ENCODE measurements around the gene SYT6. TPM values are rescaled to one million over a fixed set of nuclear protein-coding genes. Genes with fewer than 3 reads are reported as not detected.

Gene SYT6, protein sequence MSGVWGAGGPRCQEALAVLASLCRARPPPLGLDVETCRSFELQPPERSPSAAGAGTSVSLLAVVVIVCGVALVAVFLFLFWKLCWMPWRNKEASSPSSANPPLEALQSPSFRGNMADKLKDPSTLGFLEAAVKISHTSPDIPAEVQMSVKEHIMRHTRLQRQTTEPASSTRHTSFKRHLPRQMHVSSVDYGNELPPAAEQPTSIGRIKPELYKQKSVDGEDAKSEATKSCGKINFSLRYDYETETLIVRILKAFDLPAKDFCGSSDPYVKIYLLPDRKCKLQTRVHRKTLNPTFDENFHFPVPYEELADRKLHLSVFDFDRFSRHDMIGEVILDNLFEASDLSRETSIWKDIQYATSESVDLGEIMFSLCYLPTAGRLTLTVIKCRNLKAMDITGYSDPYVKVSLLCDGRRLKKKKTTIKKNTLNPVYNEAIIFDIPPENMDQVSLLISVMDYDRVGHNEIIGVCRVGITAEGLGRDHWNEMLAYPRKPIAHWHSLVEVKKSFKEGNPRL
- 0.04 and 0.08 TPM in 2 replicates for total RNA-seq (2014; rRNA removed; shearing (Covaris generic))

DNA sequence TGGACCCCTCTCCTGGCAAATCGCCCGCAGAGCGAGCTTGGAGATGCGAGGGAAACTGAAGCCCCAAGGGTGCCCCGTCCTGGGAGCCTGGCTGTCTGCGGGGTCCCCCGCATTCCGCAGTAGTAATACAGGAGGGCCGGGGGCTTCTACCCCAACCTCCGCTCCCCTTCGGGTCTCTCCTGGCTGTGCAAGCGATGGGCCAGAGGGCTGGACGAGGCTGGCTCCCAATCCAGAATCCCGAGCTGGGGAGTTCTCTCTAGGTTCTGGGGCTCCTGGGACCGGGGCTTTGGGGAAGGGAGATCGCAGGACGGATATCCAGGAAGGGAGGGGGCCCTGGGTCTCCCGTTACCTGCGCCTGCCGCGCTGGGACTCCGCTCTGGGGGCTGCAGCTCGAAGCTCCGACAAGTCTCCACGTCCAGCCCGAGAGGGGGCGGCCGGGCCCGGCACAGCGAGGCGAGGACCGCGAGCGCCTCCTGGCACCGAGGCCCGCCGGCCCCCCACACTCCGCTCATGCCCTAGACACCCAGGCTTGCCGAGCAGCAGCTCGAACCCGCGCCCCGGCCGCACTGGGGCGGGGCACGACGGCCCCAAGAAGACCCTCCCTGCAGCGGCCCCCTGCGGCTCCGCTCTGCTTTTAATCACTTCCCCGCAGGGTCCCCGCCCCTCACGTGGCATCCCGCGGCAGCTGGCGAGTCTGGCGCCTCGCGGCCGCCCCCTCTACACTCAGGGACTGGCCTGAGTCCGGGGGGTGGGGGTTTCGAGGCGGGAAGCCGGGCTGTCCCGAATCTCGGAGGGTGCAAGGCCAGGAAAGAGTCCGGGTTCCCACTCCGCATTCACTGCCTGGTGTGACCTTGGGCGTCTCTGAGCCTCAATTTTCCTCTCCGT lies at the start of gene SYT6:
Gene SYT6, minus strand, starts transcription at position 609 of the 885 bp plus-strand sequence. Its CDS starts 97 bp downstream, at position 512.
- Histone ChIP-seq H3K9me3 (replicated peaks) (no peaks in the 10 kb centered on the region), H3K27ac (no peak within 1 kb of the TSS), H3K4me3 (no peak within 1 kb of the TSS)

DNA sequence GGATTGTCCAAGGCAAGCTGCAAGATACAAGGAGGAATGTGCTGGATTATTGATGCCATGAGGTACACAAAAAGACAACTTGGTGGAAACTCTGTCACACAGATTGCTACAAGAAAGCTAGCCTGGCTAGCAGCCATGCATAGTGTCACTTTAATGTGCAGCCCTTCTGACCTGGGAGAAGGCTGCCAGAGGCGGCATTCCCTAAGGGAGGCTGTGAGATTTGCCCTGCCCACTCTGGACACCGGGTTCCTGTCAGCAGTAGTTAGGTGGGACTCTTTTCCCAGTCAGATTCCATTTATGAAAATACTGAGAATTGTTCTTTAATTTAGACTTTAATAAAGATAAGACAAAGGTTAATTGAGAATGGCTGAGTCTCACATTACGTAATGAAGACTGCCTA lies 47.8 kb upstream of the SYT6 start:
- H3K4me3 ChIP-seq: no peak overlapping the region
- no peak for DNase-seq
- H3K27ac ChIP-seq: no peak overlapping the region
- H3K27me3 ChIP-seq: no peaks in the 10 kb centered on the region
- H3K4me1 ChIP-seq: no peaks in the 10 kb centered on the region
- H3K9me3 ChIP-seq (replicated peaks): 0 out of 2 replicates have a peak, but pooled peaks cover 3% of the 10 kb centered on the region
- H3K36me3 ChIP-seq: no peaks in the 10 kb centered on the region

More for the DNA sequence above, at the start of gene SYT6:
- Histone ChIP-seq H3K36me3 (no peaks in the 10 kb centered on the region), H3K4me1 (no peaks in the 10 kb centered on the region), H3K27me3 (no peaks in the 10 kb centered on the region)
- no peak for DNase-seq

DNA sequence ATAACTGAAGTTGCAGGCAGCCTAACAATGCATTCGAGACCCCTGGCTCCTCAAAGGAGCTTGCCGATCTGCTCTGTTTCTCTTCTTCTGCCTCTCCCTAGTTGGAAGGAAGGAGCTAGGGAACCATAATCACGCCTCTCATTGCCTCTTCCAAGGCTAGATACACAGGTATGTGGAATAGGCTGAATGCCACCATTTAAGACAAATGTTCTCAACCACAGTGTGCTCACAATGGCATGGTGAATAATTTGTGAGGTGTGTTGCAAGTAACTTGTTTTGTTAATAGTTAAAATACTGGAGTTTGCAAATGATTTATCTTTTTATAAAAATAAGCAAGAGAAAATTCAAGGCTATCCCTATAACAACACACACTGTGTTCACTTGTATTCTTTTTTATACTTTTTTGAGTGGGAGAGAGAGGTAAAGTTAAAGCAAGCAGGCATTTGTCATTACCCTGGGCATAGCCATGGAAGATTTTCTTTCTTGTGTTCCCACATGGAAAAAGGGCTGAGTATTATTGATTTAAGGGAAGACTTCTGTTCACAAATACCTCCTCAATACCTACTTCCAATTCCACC lies 45.4 kb upstream of the SYT6 start:
- Histone ChIP-seq H3K36me3 (no peaks in the 10 kb centered on the region), H3K27ac (no peak overlapping the region), H3K27me3 (no peaks in the 10 kb centered on the region), H3K4me1 (no peaks in the 10 kb centered on the region), H3K9me3 (replicated peaks) (0 out of 2 replicates have a peak, but pooled peaks cover 3% of the 10 kb centered on the region), H3K4me3 (no peak overlapping the region)
- DNase-seq: no peak

DNA sequence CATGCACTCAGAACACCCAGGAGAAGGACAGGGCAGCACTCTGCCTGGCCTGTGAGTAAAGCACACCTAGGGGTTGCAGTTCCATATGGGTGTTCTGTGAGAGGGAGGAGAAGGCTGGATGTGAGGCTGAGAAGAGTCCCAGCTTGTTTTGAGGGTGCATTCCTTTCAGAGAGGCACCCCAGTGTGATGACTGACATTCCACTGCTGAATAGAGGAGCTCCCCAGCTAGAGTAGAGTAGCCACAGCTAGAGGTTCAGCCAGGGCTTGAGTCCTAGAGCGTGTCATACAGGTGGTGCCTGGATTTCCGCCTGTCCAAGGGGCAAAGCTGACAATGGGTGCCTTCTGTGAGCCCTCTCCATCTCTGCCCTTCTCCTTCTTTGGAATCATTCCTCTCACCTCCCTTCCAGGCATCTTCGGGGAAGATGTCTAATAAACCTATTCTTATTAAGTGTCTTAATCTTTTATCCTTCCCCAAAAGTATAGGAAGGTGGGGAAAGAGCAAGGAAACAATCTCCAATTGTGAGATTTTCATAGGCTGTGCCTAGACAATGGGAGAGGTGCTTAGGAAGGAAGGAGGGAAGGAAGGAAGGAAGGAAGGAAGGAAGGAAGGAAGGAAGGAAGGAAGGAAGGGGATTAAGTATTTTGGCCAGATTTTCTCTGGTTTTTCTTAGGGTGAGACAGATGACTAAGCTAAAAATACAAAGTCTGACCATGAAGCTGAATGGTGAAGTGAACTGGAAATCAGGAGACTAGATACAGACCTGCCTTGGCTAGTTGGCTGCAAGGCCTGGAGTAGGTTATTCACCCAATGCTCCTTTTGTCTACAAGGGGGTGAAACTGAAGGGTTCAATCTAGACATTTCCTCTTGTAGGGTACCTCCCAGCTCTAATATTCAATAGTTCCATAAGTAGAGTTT lies 43.6 kb upstream of the SYT6 start:
- no peak for DNase-seq
- Histone ChIP-seq H3K27me3 (no peaks in the 10 kb centered on the region), H3K9me3 (replicated peaks) (0 out of 2 replicates have a peak, but pooled peaks cover 3% of the 10 kb centered on the region), H3K4me1 (no peaks in the 10 kb centered on the region), H3K36me3 (no peaks in the 10 kb centered on the region), H3K27ac (no peak overlapping the region), H3K4me3 (no peak overlapping the region)

DNA sequence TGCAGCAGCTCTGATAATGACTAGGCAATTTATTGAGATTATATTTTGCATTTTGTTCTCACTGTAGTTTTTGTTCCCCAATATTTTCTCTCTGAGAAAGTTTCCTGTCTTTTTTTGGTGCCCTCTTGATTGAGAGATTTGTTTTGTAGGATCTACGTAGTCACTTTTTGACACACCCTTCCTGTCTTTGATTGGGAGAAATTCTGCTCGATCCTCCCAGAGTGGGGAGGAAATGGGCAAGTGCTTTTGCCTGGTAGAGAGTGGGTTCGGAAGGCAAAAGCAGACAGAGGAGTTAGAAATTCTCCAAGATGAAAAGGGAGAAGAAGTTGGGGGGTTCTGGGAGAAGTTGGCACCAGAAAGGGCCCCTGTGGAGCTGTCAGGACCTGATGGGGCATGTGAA lies 42.1 kb upstream of the SYT6 start:
- DNase-seq: no peak
- H3K27me3 ChIP-seq: no peaks in the 10 kb centered on the region
- 0 out of 2 replicates have a peak, but pooled peaks cover 3% of the 10 kb centered on the region for H3K9me3 ChIP-seq (replicated peaks)
- H3K4me1 ChIP-seq: no peaks in the 10 kb centered on the region
- no peak overlapping the region for H3K27ac ChIP-seq
- H3K4me3 ChIP-seq: no peak overlapping the region
- H3K36me3 ChIP-seq: no peaks in the 10 kb centered on the region

DNA sequence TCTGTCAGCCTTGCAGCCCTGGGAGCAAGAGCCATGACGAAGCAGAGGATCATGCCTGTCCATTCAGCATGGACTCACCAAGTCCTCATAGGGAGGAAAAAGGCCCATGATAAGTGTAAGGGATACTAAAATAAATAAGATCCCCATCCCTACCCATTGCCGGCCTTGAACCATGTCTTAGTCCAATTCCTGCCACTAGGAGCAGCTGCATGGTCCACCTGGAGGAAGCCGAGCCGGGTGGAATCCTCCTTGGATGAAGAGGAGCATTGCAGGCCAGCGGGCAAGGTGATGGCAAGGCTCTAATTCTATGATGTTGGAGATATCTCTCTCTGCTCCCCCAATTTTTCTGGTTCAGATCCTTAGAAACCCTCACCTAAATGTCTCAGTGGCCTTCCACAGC lies 38.7 kb upstream of the SYT6 start:
- no peak for DNase-seq
- no peaks in the 10 kb centered on the region for H3K27me3 ChIP-seq
- no peaks in the 10 kb centered on the region for H3K36me3 ChIP-seq
- H3K4me3 ChIP-seq: no peak overlapping the region
- H3K4me1 ChIP-seq: no peaks in the 10 kb centered on the region
- no peak overlapping the region for H3K27ac ChIP-seq
- no peaks in the 10 kb centered on the region for H3K9me3 ChIP-seq (replicated peaks)

DNA sequence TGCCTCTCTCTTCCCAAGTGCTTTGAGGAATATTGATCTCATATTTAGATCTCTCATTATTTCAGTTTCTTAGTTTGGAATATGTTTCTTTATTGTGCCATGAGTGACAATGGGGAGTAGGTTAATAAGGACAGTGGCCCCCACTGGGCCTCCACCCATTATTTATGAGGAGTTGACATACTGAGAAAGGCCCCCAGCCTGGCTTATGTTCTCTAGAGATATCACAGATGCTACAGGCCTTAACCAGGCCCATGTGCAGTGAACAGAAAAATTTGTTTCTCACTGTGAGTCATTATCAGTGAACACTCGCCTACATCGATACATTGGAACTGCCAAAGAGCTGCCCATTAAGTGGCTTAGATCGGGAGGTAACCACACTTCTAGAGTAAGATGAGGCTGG lies 35.7 kb upstream of the SYT6 start:
- Histone ChIP-seq H3K27me3 (no peaks in the 10 kb centered on the region), H3K4me1 (no peaks in the 10 kb centered on the region), H3K27ac (no peak overlapping the region), H3K36me3 (no peaks in the 10 kb centered on the region), H3K4me3 (no peak overlapping the region), H3K9me3 (replicated peaks) (no peaks in the 10 kb centered on the region)
- no peak for DNase-seq

DNA sequence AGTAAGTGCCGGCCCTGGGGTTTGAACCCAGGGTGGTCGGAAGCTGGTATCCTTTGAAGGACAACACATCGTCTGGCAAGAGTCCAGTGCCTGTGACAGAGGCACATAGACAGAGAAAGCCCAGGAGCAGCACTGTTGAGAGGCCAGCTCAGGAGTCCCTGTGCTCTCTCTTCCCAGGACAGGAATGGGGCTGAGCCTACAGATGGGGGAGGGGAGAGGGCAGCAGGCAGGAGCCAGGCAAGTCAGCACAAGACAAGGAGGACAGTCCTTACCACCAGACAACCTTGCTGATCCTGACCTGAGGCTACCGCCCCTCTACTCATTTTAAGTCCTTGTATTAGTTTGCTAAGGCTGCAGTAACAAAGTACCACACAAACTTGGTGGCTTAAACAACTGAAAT lies 27.7 kb upstream of the SYT6 start:
- no peak overlapping the region for H3K27ac ChIP-seq
- H3K4me1 ChIP-seq: no peaks in the 10 kb centered on the region
- no peak overlapping the region for H3K4me3 ChIP-seq
- H3K27me3 ChIP-seq: no peaks in the 10 kb centered on the region
- no peak for DNase-seq
- peaks cover 10% of the 10 kb centered on the region; the same call in 1 of the 2 replicates for H3K9me3 ChIP-seq (replicated peaks)
- no peaks in the 10 kb centered on the region for H3K36me3 ChIP-seq

DNA sequence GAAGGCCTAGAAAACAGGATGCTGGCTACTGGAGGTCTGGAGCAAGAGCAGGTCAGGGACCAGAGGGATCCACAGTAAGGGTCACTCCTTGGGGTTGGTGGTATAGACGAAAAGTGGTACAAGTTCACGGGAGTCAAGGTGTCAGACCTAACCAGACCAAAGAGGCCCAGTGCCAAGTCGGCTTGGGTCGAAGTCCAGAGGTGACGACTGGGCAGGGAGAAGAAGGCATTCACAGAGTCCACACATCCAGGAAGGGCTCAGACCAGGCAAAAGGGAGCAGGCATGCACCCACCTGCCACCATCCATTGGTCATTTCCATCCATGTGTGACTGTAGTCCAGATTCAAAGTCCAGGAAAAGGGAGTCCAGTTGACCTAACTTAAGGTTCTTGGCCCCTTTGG lies 27.1 kb upstream of the SYT6 start:
- no peak overlapping the region for H3K4me3 ChIP-seq
- H3K27me3 ChIP-seq: no peaks in the 10 kb centered on the region
- no peaks in the 10 kb centered on the region for H3K36me3 ChIP-seq
- no peaks in the 10 kb centered on the region for H3K4me1 ChIP-seq
- H3K9me3 ChIP-seq (replicated peaks): peaks cover 10% of the 10 kb centered on the region; the same call in 1 of the 2 replicates
- no peak overlapping the region for H3K27ac ChIP-seq
- no peak for DNase-seq

DNA sequence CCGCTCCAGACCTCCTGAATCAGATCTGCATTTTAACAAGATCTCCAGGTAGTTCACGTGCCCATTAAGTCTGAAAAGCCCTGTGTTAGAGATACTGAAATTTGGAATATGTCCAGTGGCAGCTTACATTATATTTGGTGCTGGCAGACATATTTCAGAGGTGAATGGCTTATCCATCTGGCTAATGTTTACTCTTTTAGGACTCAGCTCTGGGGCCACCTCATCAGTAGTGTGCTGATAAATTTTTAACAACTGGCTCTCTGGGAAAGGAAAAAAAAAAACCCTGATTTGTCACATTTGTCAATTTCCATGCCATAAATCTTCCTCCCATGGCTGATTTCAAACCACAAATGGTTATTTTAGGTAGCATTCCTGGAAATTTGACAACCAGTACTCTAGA lies 25.3 kb upstream of the SYT6 start:
- Histone ChIP-seq H3K4me3 (no peak overlapping the region), H3K4me1 (no peaks in the 10 kb centered on the region), H3K27me3 (no peaks in the 10 kb centered on the region), H3K9me3 (replicated peaks) (peaks cover 10% of the 10 kb centered on the region; the same call in 1 of the 2 replicates), H3K36me3 (no peaks in the 10 kb centered on the region), H3K27ac (no peak overlapping the region)
- DNase-seq: no peak

DNA sequence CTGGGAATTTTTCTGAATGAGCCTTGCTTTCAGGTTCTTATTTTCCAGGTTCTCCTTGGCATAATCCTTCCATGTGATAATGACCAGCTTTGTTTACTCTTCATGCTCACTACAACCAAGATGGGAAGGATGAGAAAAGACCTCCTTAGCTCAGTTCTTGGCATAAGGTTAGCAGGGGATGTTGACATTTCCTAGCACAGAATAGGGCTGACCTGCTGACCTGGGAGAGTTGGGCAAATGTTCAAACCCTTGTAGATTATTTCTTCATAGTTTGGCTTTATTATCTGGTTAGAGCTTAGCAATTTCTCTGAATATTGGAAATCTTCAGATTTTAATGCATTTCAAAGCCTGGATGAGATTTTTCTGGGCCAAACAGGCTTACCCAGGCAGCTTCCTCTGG lies 23.6 kb upstream of the SYT6 start:
- Histone ChIP-seq H3K27me3 (no peaks in the 10 kb centered on the region), H3K4me1 (no peaks in the 10 kb centered on the region), H3K27ac (no peak overlapping the region), H3K9me3 (replicated peaks) (no peaks in the 10 kb centered on the region), H3K4me3 (no peak overlapping the region), H3K36me3 (no peaks in the 10 kb centered on the region)
- no peak for DNase-seq

DNA sequence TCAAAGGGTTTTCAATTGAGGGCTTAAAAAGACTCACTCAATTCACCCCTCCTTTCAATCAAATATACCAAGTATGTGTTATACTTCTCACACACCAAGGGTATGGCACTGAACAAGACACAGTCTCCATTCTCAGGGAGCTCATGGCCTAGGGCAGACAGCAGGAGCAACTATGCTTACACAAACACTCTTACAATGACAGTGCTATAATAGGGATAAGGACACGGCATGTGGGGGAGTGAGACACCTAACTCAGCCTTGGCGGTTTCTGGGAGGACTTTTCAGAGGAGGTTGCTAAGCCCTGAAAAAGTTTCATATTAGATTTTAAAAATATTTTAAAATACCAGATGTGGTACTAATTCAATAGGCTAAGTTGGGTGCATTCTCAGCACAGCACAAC lies 22.7 kb upstream of the SYT6 start:
- Histone ChIP-seq H3K9me3 (replicated peaks) (no peaks in the 10 kb centered on the region), H3K36me3 (no peaks in the 10 kb centered on the region), H3K4me3 (no peak overlapping the region), H3K27ac (no peak overlapping the region), H3K4me1 (no peaks in the 10 kb centered on the region), H3K27me3 (no peaks in the 10 kb centered on the region)
- DNase-seq: no peak

DNA sequence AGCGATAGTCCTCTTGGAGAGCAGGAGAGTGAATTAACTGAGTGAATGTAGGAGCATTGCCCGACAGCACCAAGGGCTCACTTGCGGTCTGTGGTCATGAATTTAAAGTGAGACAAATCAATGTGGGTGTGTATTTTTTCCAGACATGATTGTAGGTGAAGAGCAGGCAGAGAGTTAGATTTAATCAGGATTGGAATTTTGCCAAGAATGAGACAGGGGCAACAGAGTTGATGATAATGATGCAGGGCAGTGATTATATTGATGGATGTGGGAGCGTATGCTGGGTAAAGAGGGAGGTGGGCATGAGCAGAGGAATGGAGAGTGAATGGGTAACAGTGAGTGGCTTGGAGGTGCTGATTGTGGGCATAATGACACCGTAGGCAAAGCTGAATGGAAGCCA lies 20.0 kb upstream of the SYT6 start:
- Histone ChIP-seq H3K9me3 (replicated peaks) (no peaks in the 10 kb centered on the region), H3K4me1 (no peaks in the 10 kb centered on the region), H3K27ac (no peak overlapping the region), H3K27me3 (no peaks in the 10 kb centered on the region), H3K36me3 (no peaks in the 10 kb centered on the region), H3K4me3 (no peak overlapping the region)
- DNase-seq: no peak

DNA sequence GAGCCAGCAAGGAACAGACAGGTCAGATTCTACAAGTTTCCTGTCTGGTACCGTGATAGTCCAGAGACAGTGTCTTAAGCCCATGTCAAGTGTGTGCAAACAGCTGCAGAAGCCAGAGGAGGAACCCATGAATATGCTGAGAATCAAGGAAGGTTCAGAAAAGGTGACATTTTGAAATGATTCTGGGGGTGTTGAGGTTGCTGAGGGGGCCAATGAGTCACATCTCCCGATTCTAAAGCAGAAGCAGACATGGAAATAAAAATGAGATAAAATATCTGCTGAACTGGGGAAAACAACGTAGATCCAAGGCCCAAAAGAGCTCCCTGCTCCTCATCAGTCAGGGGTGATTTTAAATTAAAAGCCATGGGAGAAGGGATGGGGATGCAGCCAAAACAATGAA lies 15.8 kb upstream of the SYT6 start:
- no peak for DNase-seq
- Histone ChIP-seq H3K9me3 (replicated peaks) (no peaks in the 10 kb centered on the region), H3K27ac (no peak overlapping the region), H3K36me3 (no peaks in the 10 kb centered on the region), H3K4me3 (no peak overlapping the region), H3K27me3 (no peaks in the 10 kb centered on the region), H3K4me1 (no peaks in the 10 kb centered on the region)
